SHP77 (cell line): ENCODE results near the gene DZANK1.
"Not testable (repeated sequence)": the region's sequence is repeated elsewhere in the genome, so short reads cannot be mapped to it uniquely, and the experiment has no call there.

Experiments
- DNase-seq, 2 experiments: peaks; one replicate each; lab custom pipeline; 2025; lab: John Stamatoyannopoulos, UW

Gene DZANK1

GRCh38 chr20:18440403-18440802, 26.4 kb downstream of the DZANK1 start:
- no peak for DNase-seq

GRCh38 chr20:18436847-18437246, 30.0 kb downstream of the DZANK1 start:
- no peak for DNase-seq

- no peak for DNase-seq
Observed at GRCh38 chr20:18431206-18431605, 35.6 kb downstream of the DZANK1 start.

- DNase-seq, result no peak
Observed at GRCh38 chr20:18430172-18430826, 36.5 kb downstream of the DZANK1 start.

DNA sequence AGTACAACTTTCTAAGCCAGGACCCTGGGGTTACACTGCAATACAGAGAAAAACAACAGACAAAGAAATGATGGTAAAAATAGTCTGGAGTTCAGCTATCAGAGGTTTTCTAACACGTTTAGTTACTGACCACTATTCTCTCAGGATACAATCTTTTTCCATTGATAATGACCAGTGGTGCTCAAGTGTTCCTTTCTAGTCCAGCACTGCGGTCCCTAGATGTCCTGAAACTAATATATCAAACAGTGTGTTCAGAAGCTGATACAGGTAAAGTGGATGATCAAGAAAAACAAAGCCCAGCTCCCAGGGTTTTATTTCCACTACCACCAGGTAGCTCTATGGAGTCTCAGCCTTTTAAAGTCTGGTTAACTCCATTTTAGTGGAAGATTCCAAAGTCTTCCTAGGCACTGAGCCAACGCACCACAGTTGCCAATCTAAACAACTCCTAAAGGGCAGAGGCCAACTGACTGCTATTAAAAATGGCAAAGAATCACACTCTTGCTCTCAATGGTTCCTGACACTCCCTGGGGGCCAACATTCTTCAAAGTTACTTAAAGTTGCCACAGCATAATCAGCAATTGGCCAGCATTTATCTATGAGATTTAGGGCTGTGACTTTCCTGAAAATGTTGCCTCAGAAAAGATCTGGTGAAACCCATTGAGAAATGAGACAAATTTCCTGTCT, 38.2 kb downstream of the DZANK1 start:
- no peak for DNase-seq

DNA sequence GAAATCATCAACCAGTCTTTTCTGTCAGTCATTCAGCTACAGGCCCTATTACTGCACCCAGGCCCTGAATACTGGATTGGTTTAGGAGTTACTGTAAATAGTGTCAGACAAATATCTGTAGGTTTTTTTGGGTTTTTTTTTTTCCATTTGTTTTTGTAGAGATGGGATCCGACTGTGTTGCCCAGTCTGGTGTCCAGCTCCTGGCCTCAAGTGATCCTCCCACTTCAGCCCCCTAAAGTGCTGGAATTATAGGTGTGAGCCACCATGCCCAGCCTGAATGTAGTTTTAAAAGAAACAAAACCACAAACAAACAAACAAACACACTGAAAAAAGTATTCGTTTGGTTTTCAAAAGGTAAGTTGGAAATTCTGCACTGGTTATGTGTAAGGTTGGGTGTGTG, 39.6 kb downstream of the DZANK1 start:
- no peak for DNase-seq

DNA sequence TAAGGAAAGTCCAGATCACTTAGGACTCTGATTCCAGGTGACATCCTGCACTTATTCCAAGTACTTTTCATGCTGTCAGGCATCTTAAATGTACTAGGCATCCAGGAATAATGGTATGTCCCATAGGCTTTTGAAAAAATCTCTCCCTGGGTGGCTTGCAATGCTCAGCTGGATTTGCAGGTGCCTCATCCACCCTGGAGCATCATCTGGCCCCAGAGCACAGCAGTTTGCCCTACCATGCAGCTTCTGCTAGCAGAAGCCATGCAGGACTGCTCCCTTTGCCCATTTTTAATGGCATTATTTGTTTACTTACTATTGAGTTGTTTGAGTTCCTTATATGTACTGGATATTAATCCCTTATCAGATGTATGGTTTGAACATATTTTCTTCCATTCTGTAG, 45.2 kb downstream of the DZANK1 start:
- no peak for DNase-seq

DNA sequence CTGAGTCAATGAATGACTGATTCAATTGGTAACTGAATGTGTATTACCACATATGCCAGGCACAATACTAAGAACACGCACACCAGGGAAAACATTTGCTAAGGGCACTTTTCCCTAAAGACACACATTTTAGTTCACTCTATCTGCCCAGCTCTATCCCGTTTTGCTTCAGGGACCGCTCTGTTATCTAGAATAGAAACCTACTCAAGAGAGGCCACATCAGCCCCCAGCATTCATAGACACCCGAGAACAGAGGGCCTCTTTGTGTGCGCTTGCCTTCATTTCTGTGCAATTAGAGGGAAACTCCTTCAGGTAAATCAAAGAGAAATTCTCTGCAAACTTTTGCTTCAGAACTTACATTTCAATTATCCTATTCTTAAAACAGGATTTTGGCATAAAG, 50.3 kb downstream of the DZANK1 start:
- DNase-seq, result no peak

- DNase-seq, result no peak
Observed at GRCh38 chr20:18414140-18414539, 52.7 kb downstream of the DZANK1 start.

DNA sequence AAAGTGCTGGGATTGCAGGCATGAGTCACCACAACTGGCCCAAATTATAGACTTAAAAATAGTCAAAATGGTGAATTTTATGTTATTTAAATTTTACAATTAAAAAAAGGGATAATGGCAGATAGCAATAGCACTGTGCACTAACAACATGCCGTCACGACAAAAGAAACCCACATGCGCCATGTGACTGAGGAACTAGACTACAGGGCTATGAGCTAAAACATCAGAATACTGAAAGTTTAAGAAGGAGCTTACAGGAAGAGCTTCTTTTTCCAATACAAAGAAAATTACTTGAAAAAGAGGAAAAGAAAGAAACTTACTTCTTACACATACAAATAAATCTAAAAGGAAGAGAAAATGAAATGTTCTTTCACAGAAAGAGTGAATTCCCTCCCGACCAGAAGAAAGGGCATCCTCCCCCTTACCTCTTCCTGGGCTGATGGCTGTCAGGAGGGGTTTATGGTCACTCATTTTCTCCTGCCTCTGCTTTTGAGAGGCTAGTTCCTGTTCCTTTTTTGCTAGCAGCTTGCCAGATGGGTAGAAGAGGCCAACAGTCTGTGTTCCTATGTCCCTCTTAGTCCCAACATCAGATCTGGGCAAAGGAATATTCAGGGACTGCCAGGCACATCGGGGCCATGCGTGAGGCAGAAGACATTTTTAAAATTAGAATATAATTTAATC, 54.5 kb downstream of the DZANK1 start:
- no peak for DNase-seq

- no peak for DNase-seq
Observed at GRCh38 chr20:18405826-18406225, 61.0 kb downstream of the DZANK1 start.

GRCh38 chr20:18404172-18404571, 62.7 kb downstream of the DZANK1 start:
- DNase-seq, result no peak

GRCh38 chr20:18403269-18403668, 63.6 kb downstream of the DZANK1 start:
- DNase-seq, result no peak

DNA sequence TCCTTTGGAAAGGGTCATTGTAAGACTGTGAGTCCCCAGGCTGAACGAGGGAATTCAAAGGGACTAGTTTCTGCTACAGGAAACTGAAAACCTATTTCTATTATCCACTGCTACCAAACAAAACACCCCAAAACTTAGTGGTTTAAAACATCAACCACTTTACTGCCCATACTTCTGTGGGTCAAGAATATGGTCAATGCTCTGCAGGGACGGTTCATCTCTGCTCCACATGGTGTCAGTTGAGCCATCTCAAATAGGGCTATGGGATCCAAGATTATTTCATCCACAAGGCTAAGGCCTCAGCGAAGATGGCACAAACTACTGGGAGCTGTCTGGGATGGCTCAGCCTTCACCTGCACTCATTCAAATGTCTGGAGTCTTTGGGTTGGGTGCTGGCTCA, 65.5 kb downstream of the DZANK1 start:
- DNase-seq, result no peak

GRCh38 chr20:18400460-18400859, 66.4 kb downstream of the DZANK1 start:
- no peak for DNase-seq

DNA sequence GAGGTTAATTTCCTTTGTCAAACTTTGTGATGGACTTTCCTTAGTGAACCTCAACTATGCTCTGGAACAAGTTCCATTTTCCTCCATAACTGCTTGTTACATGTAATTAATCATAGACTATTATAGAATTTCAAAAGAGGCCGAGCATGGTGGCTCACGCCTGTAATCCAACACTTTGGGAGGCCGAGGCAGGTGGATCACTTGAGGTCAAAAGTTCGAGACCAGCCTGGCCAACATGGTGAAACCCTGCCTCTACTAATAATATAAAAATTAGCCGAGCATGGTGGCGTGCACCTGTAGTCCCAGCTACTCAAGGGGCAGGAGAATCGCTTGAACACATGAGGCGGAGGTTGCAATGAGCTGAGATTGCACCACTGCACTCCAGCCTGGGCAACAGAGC, 68.1 kb downstream of the DZANK1 start:
- DNase-seq, result not testable (repeated sequence)

GRCh38 chr20:18397030-18397429, 69.8 kb downstream of the DZANK1 start:
- no peak for DNase-seq

- DNase-seq, result no peak
Observed at GRCh38 chr20:18395544-18395943, 71.3 kb downstream of the DZANK1 start.

DNA sequence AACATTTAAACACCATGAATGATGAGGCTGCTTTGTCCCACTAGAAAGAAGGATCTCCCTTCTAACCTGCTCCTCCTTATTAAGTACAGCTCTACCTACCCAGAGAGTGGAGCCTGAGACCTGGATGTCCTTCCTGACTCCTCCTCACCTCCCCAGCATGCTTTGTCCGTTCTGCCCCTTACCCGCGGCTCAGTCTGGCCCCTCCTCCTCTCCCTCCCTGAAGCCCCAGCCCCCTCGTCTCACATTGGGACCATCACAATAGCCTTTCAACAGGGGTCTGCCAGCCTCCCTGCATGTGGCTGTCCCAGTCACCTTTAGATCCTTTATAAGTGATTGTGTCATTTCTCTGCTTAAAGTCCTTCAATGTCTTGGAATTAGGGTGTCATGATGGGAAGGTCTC, 72.5 kb downstream of the DZANK1 start:
- no peak for DNase-seq

DNA sequence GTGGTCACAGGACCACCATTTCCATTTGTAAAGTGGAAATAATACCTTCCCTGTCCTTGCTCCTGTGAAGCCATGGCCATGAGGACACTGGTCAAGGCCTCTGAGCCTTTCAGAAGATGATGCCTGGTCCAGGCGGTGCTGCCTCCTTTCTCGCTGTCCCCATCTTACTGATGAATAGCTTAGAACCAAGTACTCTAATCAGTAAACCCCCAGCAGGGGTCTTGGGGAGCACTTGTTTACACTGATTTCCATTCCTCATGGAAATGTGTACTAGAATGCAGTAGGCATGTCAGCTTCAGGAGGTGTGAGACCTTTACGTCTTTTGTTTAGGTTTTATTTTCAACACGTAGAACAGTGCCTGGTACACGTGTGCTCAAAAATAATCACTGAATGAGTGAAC, 75.1 kb downstream of the DZANK1 start:
- DNase-seq, result no peak

DNA sequence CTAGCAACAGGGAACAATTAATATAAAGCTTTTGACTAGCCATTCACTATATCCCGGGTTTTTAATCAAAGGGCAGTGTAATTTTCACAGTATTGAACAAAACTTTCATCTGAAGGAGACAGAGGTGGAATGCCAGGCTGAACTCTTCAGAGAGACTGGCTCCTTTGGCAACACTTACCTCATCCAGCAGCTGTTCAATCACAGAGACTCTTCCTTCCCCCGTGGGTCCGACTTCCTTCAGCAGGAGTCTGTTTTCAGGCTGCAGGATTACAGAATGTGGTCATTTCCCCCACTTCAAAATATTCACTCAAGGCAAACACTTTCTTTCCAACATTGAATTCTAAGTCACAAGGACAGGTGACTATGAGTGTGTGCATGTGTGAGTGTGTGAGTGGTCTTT, 76.6 kb downstream of the DZANK1 start:
- DNase-seq, result no peak

- DNase-seq, result no peak
Observed at GRCh38 chr20:18388860-18389259, 78.0 kb downstream of the DZANK1 start.

DNA sequence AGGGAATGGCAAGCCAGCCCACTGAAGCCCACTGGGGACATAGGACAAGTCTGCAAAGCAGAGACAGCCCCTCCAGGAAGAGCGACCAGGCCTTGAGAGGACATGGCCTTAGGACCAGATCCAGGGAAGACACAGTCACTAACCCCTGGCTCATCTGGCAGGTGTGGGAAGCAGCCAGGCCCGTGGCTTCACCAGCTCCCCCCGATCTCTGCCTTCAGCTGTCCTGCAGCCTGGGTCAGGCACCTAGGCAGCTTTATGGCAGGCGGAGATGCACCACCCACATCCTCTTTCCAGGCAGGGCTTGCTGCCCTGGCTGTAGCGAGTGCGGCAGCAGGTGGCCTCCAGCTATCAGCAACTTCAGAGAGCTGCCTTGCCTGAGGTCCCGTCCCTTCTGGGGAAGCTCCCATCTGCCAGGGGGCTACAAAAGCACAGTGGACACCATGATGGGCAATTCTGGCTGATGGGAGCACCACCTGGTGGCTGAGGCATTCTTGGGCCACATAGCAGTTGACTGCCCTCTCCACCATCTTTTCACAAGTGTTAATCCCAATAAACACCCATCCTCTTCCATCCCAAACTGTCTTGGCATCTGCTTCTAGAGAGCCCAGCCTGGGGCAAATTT, 85.8 kb downstream of the DZANK1 start:
- DNase-seq, result no peak
